GM18498 (cell line): Measurements from ENCODE around the gene USPL1.

Experiments
- ATAC-seq: cut with Tn5 transposase; IDR thresholded peaks from one replicate; pipeline ENCODE4 v1.9.1; 2021; ENCODE audit warnings: mild to moderate bottlenecking, moderate library complexity; ENCODE audit not compliant: unreplicated experiment

Gene USPL1

GRCh38 chr13:30692113-30692512 is 74.4 kb downstream of the USPL1 start:
- ATAC-seq = no peak

- ATAC-seq = no peak
Observed at GRCh38 chr13:30696278-30697176, 78.8 kb downstream of the USPL1 start.

- ATAC-seq = no peak
Observed at GRCh38 chr13:30697177-30697953, 79.6 kb downstream of the USPL1 start.

GRCh38 chr13:30697996-30698401 is 80.3 kb downstream of the USPL1 start:
- no peak for ATAC-seq

GRCh38 chr13:30698488-30699005 is 80.8 kb downstream of the USPL1 start:
- no peak for ATAC-seq

GRCh38 chr13:30700364-30700763 is 82.6 kb downstream of the USPL1 start:
- ATAC-seq = no peak

GRCh38 chr13:30702006-30702405 is 84.3 kb downstream of the USPL1 start:
- no peak for ATAC-seq

- ATAC-seq = no peak
Observed at GRCh38 chr13:30704596-30704995, 86.9 kb downstream of the USPL1 start.

GRCh38 chr13:30705680-30706079 is 88.0 kb downstream of the USPL1 start:
- ATAC-seq = no peak

GRCh38 chr13:30708541-30708940 is 90.8 kb downstream of the USPL1 start:
- no peak for ATAC-seq
